Dermis microvascular lymphatic vessel endothelial cell (primary cell): Measurements from ENCODE around the gene TTL. TPM values are rescaled to one million over a fixed set of nuclear protein-coding genes. Genes with fewer than 3 reads are reported as not detected.
"Not testable (repeated sequence)": the region's sequence is repeated elsewhere in the genome, so short reads cannot be mapped to it uniquely, and the experiment has no call there.

Experiments
- DNase-seq, 2 donors: peaks; one replicate each; pipeline versions ENCODE4 v3.0.0 to v3.0.0-alpha.2; 2010; ENCODE audit warnings: low read depth in 2 of 2
- total RNA-seq: library from RNA; depleted of rRNA; stranded (reverse); fragments of >200 nt; gene quantifications from 2 replicates; pipeline ENCODE4 v1.2.1, GENCODE V29; 2014

TTL gene
- total RNA-seq, 1 donor from 2014 or later = 10.1 TPM

- DNase-seq = no peak
These were observed 7.0 kb upstream of the TTL start for GRCh38 chr2:112474844-112475486.

GRCh38 chr2:112476434-112476833 is 5.5 kb upstream of the TTL start:
- DNase-seq = no peak

- no peak for DNase-seq
These were observed 1.4 kb upstream of the TTL start for GRCh38 chr2:112480530-112481049.

DNA sequence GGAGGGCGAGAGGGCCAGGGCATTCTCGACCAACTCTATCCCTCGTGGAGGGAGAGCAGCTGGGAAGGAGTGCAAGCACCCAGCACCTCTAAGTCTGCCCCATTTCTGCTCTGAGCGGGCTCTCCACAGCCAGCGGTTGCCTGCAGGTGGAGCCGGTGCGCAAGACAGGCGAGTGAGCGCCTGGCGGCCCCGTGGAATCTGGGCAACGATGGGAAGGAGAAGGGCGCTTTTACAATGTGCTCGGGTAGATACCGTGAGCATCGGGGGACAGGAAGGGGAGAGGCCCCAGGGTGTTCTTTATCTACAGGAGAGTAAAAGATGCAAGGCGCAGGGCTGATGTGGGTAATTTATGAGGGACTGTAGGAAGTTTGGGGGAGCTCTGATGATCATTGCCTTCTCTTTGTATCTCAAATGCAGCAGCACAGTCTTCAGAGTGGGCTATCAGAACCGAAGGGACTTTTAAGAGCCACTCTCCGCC is 867 bp upstream of the TTL start:
- DNase-seq = peak; percentile 48 to 82

DNA sequence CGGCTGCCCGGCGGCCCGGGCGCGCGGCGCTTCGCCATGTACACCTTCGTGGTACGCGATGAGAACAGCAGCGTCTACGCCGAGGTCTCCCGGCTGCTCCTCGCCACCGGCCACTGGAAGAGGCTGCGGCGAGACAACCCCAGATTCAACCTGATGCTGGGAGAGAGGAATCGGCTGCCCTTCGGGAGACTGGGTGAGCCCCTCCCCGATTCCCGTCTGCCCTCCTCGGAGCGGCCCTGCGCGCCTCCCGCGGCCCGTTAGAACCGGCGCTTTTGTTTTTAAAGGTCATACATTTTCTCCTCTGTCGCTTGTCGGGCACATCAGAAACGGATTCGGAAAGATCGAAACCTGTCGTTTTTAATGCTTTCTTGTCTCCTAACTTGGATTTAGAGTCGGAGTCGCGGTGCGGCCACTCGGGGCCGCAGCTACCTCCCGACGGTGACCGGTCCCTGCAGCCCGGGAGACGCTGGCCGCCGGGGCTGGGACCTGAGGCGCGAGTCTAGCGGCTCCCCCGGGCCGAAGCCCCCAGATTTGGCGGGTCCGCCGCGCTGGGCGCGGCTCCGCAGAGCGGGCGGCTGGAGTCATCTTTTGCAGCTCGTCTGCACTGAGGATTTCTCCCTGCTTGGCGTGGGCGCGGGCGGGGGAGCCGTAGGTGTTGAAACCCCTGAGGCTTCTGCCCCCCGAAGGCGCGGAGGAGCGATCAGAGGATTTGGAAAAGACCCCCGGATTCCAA is 519 bp downstream of the TTL start:
- DNase-seq = peak in 1 of 2 donors; percentile 55

DNA sequence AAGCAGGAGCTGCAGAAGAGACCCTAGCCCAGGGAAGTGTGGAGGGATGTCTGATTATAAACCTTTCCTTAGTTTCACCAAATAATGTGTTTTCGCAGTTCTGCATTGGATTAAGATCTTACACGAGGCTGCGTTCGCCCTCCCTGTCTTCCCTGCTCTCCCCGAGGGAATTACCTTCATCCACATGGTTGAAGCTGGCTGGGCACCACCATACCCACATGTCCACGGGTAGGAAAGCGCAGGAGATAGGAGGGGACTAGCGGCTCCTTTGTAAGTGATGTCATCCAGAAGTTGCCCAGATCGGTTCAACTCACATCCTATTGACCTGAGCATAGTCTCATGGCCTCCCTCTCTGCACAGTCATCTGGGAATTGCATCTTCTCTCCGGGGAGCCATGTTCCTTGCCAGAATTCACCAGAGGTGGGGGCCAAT is 1.1 kb downstream of the TTL start:
- DNase-seq = peak in 1 of 2 donors; percentile 70

DNA sequence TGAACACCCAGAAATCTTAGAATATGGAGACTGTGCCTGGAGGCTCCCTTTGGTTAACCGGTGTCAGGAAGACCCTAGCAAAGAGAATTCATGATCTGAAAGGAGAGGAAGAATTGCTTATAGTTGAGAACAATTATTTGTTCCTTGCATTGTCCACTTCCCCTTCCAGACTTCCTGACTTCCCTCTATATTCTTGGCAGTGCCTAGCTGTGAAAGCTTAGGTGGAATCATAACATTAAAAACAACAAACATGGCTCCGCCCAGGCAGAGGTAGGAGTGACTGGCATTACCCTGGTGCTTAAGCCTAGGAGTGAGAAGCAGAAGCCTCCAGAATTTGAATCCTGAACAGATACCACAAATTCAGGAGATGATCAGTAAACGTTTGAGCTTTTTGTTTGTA is 1.9 kb downstream of the TTL start:
- DNase-seq = peak in 1 of 2 donors; percentile 44

DNA sequence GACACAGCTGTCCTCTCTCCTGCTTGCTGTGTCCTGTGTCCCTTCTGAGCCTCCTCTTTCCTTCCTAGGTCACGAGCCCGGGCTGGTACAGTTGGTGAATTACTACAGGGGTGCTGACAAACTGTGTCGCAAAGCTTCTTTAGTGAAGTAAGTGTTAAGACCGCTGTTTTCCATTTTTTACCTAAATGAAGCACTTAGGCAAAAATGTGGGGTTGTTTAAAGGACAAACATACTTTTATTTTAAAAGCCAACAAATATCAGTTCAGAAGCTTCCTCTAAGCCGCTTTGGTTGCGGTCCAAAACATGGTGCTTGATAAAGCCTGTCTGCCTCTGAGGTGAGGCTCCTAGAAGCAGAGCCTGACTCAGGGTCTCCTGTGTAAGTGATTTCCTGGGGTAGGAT is 3.9 kb downstream of the TTL start:
- DNase-seq = no peak

GRCh38 chr2:112486895-112487294 is 4.9 kb downstream of the TTL start:
- no peak for DNase-seq

DNA sequence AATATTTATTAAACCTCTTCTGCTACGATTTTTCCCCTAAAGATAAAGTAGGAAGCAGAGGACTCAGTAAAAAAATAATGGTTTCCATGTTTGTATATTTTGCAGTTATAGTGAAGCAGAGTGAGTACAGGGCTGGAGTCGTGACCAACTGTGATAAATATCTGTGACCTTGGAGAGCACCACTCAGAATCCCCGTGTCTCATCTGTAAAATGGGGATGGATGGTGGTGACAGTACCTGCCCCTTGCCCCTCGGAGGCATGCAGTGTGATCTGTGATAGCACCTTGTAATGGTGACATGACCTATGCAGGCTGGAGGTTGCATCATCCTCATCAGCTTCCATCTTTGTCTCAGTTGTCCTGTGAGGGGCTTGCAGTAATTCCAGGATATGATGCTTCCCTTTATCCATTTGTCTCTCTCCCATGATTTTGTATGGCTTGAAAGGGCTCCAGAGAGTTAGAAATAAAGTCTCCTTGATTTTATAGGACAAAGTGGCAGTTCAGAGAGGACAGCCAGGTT is 5.5 kb downstream of the TTL start:
- DNase-seq = no peak

DNA sequence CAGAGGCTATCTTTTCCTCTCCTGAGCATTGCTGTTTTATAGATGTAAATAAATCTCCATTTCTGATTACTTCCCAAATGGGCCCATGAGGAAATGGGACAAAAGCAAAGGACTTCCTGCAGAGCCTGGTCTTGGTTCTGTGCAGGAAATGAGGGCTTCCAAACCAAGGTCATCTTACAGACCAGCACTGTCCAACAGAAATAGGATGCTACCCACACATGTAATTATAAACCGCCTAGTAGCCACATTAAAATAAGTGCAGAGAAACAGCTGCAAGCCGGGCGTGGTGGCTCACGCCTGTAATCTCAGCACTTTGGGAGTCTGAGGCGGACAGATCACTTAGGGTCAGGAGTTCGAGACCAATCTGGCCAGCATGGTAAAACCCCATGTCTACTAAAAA is 6.2 kb downstream of the TTL start:
- peak; percentile 10 to 33 for DNase-seq

DNA sequence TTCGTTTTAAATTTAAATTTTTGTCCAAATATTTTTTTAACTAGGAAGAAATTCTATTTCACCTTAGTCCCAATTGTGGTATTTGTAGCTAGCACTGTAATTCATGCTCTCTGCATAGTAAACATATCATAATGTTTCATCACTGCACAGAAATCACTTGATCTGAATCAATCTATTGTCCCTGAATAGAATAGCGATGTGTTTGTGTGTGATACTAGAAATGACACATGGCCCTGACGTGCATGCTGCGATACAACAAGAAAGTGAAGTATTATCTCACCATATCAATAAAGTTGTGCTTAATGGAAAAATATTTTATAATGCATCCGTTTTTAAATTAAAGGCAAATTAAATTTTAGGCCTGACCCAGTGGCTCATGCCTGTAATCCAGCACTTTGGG is 10.0 kb downstream of the TTL start:
- DNase-seq = no peak

DNA sequence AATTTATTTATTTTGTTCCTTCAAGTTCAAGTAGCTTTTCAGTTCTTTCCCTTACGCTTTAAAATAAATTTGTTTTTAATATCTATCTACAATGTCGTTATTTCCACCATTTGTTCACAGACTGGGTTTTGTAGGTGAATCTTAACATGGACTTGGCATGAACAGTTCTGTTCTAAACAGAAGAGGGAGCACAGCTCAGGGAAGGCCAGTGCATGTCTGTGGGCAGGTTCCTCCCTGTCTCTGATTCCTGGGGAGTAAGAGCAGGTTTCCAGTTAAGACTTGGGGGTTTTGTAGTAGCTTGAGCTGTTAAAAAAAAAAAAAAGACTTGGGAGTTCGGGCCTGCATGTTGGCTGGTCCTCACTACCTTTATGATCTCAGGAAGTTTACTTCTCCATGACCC is 11.1 kb downstream of the TTL start:
- DNase-seq = no peak

DNA sequence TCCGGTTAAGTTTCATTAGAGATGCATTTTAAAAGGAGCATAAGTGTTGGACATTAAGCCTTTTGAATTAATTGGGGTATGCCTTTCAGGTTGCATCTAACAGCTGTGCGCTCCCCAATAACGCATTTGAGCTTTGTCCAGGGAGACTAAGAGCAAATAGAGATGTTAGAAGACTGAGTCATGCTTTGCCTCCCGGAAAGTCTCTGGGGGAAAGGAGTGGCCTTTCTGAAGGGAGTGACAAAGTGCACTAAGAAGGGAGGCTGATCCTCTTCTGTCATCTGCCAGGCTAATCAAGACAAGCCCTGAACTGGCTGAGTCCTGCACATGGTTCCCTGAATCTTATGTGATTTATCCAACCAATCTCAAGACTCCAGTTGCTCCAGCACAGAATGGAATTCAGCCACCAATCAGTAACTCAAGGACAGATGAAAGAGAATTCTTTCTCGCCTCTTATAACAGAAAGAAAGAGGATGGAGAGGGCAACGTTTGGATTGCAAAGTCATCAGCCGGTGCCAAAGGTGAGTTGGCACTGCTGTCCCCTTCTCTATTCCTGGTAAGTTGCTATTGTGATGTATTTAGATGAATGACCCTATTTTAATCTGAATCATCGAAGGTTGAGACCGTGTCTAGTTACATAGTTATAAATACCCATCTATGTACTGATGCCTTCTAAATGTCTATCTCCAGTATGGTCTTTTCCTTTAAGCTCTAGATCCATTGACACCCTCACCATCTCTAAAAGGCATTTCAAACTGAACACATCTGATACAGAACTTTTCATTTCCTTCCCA is 12.1 kb downstream of the TTL start:
- peak in 1 of 2 donors; percentile 24 for DNase-seq

- no peak for DNase-seq
These were observed 12.9 kb downstream of the TTL start for GRCh38 chr2:112494828-112495227.

DNA sequence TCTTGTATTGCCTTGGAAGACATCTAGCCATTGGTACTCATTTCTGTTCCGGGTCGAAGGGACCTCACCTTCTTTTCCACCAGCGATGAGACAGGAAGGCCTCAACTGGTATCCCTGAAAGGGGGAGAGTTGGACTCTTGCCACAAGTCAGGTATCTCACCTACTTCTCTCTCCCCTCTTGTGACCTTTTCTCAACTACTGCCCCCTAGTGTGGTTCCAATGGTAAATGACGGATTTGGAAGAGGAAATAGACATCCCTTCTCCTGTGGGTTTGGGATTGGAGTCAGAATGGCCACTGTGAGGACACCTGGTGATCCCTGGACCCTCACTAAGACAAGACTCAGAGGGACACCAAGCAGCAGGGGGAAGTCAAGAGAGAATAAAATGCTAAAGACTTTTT is 13.9 kb downstream of the TTL start:
- DNase-seq = not testable (repeated sequence)

DNA sequence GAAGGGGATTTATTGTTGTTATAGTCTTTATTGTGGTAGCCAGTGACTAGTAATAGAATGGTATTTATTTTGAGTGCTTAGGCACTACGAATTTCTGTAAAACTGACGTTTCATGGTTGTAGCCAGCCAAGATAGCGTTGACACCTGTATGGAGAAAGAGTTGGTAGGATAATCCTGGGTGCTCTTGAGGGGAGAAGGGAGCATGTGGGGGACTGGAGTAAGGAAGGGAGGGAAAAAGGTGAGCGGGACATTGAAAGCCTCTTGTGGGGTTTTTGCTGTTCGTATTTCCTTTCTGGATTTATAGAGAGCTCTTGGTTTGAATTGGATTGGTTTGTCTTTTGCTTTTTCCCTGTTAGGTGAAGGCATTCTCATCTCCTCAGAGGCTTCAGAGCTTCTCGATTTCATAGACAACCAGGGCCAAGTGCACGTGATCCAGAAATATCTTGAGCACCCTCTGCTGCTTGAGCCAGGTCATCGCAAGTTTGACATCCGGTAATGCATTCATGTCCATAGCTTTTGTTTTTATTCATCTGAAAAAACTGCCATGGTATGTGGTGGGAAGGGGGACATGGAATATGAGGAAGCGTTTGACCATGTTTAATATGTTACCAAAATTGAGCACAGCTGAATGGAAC is 19.0 kb downstream of the TTL start:
- DNase-seq = peak in 1 of 2 donors; percentile 62

- not testable (repeated sequence) for DNase-seq
These were observed 27.5 kb downstream of the TTL start for GRCh38 chr2:112509239-112509998.

GRCh38 chr2:112516801-112517200 is 34.8 kb downstream of the TTL start:
- no peak for DNase-seq

DNA sequence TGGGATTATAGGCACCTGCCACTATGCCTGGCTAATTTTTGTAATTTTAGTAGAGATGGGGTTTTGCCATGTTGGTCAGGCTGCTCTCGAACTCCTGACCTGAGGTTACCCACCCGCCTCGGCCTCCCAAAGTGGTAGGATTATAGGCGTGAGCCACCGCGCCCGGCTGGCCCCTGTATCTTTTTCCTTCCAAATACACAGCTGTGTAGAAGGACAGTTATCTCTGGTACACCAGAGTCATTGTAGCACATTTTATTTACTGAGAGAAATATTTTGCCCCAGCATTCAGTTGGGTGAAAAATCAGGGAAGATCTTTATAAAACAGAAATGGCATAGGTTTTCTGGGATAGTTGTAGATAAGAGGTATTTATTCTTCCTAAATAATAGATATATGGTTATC is 36.9 kb downstream of the TTL start:
- no peak for DNase-seq

DNA sequence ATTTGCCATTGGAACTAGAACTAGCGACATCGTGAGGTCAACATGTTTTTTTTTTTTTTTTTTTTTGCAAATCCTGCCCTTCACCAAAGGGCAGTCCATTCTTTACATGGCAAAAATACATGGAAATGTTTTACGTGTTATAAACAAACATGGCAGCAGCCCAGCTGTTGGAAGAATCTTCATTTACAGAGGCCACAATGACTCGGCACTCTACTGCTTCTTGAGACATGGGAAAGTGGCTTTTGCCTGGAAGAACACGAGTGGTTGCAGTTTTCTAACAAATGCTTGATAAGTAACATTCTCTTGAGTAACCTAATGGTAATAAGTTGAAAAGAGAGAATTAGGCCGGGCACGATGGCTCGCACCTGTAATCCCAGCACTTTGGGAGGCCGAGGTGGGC is 37.5 kb downstream of the TTL start:
- no peak for DNase-seq
